Heart left ventricle (tissue), 13 donors: Measurements from ENCODE around the gene TSPAN13.

Experiments
- CTCF ChIP-seq, 12 donors: fragments of 200-600 bp; sonication (generic) in 4 of 12; IDR thresholded peaks; one replicate each; pipeline versions ENCODE4 v1.5.0 to v1.8.0; 2018 to 2022; ENCODE audit warnings: antibody characterized with exemption in 12 of 12, mild to moderate bottlenecking in 5 of 12
- POLR2A ChIP-seq, 2 donors: fragments of 450-650 bp; IDR thresholded peaks; one replicate each; pipeline ENCODE4 v1.6.1; 2017; ENCODE audit warnings: antibody characterized with exemption in 2 of 2, mild to moderate bottlenecking in 2 of 2, moderate library complexity in 2 of 2
- donor health status: ischemic (EF 13 %, LVEDD 7.1; RV severe dilation, severe dysfunction).
- donor health status: DM: no; HTN: yes; CAD: no.
- donor health status: DM: no; HTN: no; CAD: no.
- donor health status: ischemic (EF 25% LVEDD 6.9; RV normal size, moderate dysfunction).
- donor health status: ischemic (EF 25% LVEDD 5.7; RV mildly dilated, moderate dysfunction).
- donor health status: ischemic (EF 35%, LVEDD 5.7; RV mildly dilated, moderate dysfunction).
- donor health status: nonischemic (EF 11% LVEDD 7.7; RV severe dilation, severe dysfunction).
- donor health status: DM: yes; HTN: yes; CAD: no.
- donor health status: PGD.
- donor health status: ischemic (EF 29% LVEDD 5.4; RV normal size, mild dysfunction).
- donor health status: nonischemic (EF 23%, LVEDD 6.1; RV moderate dilation, normal function).

GRCh38 chr7:16708980-16709379 is 44.6 kb upstream of the TSPAN13 start:
- TF ChIP-seq POLR2A (IDR thresholded peaks at IDR 0.05) (no peak), CTCF (IDR thresholded peaks at IDR 0.05) (no peak)
